Stimulated activated naive CD8-positive, alpha-beta T cell treated with anti-CD3 and anti-CD28 coated beads, Interleukin-15, Interleukin-2, amounts not matched to agents 100 ng/mL and 50 ng/mL, for 24 hours (primary cell): ENCODE measurements around the gene RANBP9.

ENCODE experiments used
- H3K27ac Mint-ChIP-seq: one replicate; pipeline ENCODE4 v1.8.0; 2021; ENCODE audit warnings: mild to moderate bottlenecking, mixed read lengths
- H3K27me3 Mint-ChIP-seq: one replicate; pipeline ENCODE4 v1.8.0; 2021; ENCODE audit warnings: mixed read lengths
- H3K36me3 Mint-ChIP-seq: one replicate; pipeline ENCODE4 v1.8.0; 2021; ENCODE audit warnings: low read depth, mixed read lengths
- H3K4me1 Mint-ChIP-seq: one replicate; pipeline ENCODE4 v1.8.0; 2021; ENCODE audit warnings: low read depth, mixed read lengths
- H3K4me3 Mint-ChIP-seq: one replicate; pipeline ENCODE4 v1.8.0; 2021; ENCODE audit warnings: mild to moderate bottlenecking, mixed read lengths
- H3K9me3 Mint-ChIP-seq: one replicate; pipeline ENCODE4 v1.8.0; 2021; ENCODE audit warnings: mixed read lengths

The RANBP9 gene

GRCh38 chr6:13572951-13573654 is 138.5 kb downstream of the RANBP9 start:
- peaks cover 17% of the 10 kb centered on the region for H3K4me1 Mint-ChIP-seq
- H3K27me3 Mint-ChIP-seq = peaks cover 4% of the 10 kb centered on the region
- no peaks in the 10 kb centered on the region for H3K9me3 Mint-ChIP-seq
- H3K36me3 Mint-ChIP-seq = peaks cover 3% of the 10 kb centered on the region
- H3K27ac Mint-ChIP-seq = peak overlapping the region; percentile 18
- H3K4me3 Mint-ChIP-seq = peak overlapping the region; percentile 98

GRCh38 chr6:13572240-13572639 is 139.4 kb downstream of the RANBP9 start:
- H3K4me1 Mint-ChIP-seq = peaks cover 17% of the 10 kb centered on the region
- no peak overlapping the region for H3K27ac Mint-ChIP-seq
- H3K27me3 Mint-ChIP-seq = peaks cover 4% of the 10 kb centered on the region
- H3K36me3 Mint-ChIP-seq = no peaks in the 10 kb centered on the region
- H3K4me3 Mint-ChIP-seq = no peak overlapping the region
- no peaks in the 10 kb centered on the region for H3K9me3 Mint-ChIP-seq
